IMR-90 (cell line): Measurements from ENCODE around the gene LIMCH1. TPM values are rescaled to one million over a fixed set of nuclear protein-coding genes. Genes with fewer than 3 reads are reported as not detected.

Experiments used
- ATAC-seq: fragments of 200-7000 bp; cut with Tn5 transposase; 2 replicates; pipeline ENCODE4 v1.9.1; 2020; ENCODE audit warnings: low read depth, mild to moderate bottlenecking, moderate library complexity
- BruUV-seq: library from RNA; stranded (reverse); fragments of 400-500 nt; replicated peaks from 2 replicates; lab custom pipeline; 2021; lab: Mats Ljungman, UMichigan
- CTCF ChIA-PET: fragments of 300-600 bp; formaldehyde crosslinking; extraction: SDS; loops from one replicate; lab custom pipeline; 2021; ENCODE audit warnings: antibody characterized with exemption; lab: Yijun Ruan, JAX
- POLR2A ChIA-PET: fragments of 300-600 bp; sonication (Branson Sonifier 250); formaldehyde crosslinking; loops from one replicate; lab custom pipeline; 2022; ENCODE audit warnings: antibody characterized with exemption; ENCODE audit not compliant: unreplicated experiment; lab: Charles Lee
- DNase-seq: peaks from one replicate; pipeline ENCODE4 v3.0.0; 2013
- H2AFZ ChIP-seq: replicated peaks from 2 replicates; pipeline ENCODE3; 2013; ENCODE audit warnings: low read length, mild to moderate bottlenecking; ENCODE audit not compliant: poor library complexity
- H2AK5ac ChIP-seq: 2 replicates; pipeline ENCODE4 v1.6.1; 2013; ENCODE audit warnings: low read depth, low read length, inconsistent platforms
- H2AK9ac ChIP-seq: replicated peaks from 2 replicates; pipeline ENCODE3; 2013; ENCODE audit warnings: mild to moderate bottlenecking, low read depth, low read length, moderate library complexity; ENCODE audit not compliant: poor library complexity
- H2BK120ac ChIP-seq: 2 replicates; pipeline ENCODE4 v1.6.1; 2013; ENCODE audit warnings: low read depth, low read length, inconsistent platforms
- H2BK15ac ChIP-seq: 3 replicates; pipeline ENCODE4 v1.6.1; 2013; ENCODE audit warnings: low read depth, low read length, inconsistent platforms
- H2BK20ac ChIP-seq: 2 replicates; pipeline ENCODE4 v1.6.1; 2013; ENCODE audit warnings: low read depth, mild to moderate bottlenecking, inconsistent platforms, low read length, moderate library complexity
- H2BK5ac ChIP-seq: 2 replicates; pipeline ENCODE4 v1.6.1; 2013; ENCODE audit warnings: mild to moderate bottlenecking, low read depth, low read length, inconsistent platforms; ENCODE audit not compliant: poor library complexity, severe bottlenecking
- H3K14ac ChIP-seq: replicated peaks from 2 replicates; pipeline ENCODE4 v1.6.1; 2013; ENCODE audit warnings: low read depth, low read length, inconsistent platforms
- H3K18ac ChIP-seq: 2 replicates; pipeline ENCODE4 v1.6.1; 2013; ENCODE audit warnings: low read depth, low read length, control low read depth
- H3K23ac ChIP-seq: 2 replicates; pipeline ENCODE4 v1.6.1; 2013; ENCODE audit warnings: low read depth, low read length, inconsistent platforms
- H3K27ac ChIP-seq: 2 replicates; pipeline ENCODE4 v1.5.1; 2013; ENCODE audit warnings: mild to moderate bottlenecking, control low read depth, low read length; ENCODE audit not compliant: insufficient read depth
- H3K27me3 ChIP-seq: 2 replicates; pipeline ENCODE4 v1.6.1; 2013; ENCODE audit warnings: low read length; ENCODE audit not compliant: control insufficient read depth, insufficient read depth
- H3K36me3 ChIP-seq: 2 replicates; pipeline ENCODE4 v1.6.1; 2013; ENCODE audit warnings: low read length, mixed read lengths; ENCODE audit not compliant: control insufficient read depth, insufficient read depth
- H3K4ac ChIP-seq: 2 replicates; pipeline ENCODE4 v1.6.1; 2013; ENCODE audit warnings: low read depth, low read length, inconsistent platforms
- H3K4me1 ChIP-seq: 2 replicates; pipeline ENCODE4 v1.6.1; 2013; ENCODE audit warnings: low read length, mixed read lengths; ENCODE audit not compliant: control insufficient read depth, insufficient read depth
- H3K4me2 ChIP-seq: 2 replicates; pipeline ENCODE4 v1.6.1; 2013; ENCODE audit warnings: low read depth, mild to moderate bottlenecking, control low read depth, low read length, moderate library complexity
- H3K4me3 ChIP-seq: 2 replicates; pipeline ENCODE4 v1.5.1; 2013; ENCODE audit warnings: low read depth, mild to moderate bottlenecking, control low read depth, low read length, moderate library complexity; ENCODE audit not compliant: insufficient read depth
- H3K56ac ChIP-seq: 2 replicates; pipeline ENCODE4 v1.6.1; 2013; ENCODE audit warnings: low read length, inconsistent platforms; ENCODE audit not compliant: insufficient read depth; ENCODE audit errors: extremely low read depth
- H3K79me1 ChIP-seq, 2 experiments: 2 replicates each; pipeline ENCODE4 v1.6.1; 2013; ENCODE audit warnings: low read length in 2 of 2, inconsistent platforms in 1 of 2, low read depth in 1 of 2
- H3K9ac ChIP-seq: 2 replicates; pipeline ENCODE4 v1.6.1; 2013; ENCODE audit warnings: low read depth, low read length, control low read depth
- H3K9me1 ChIP-seq: 2 replicates; pipeline ENCODE4 v1.6.1; 2013; ENCODE audit warnings: low read length, inconsistent platforms; ENCODE audit not compliant: insufficient read depth
- H3K9me3 ChIP-seq: 2 replicates; pipeline ENCODE4 v1.6.1; 2013; ENCODE audit warnings: low read length; ENCODE audit not compliant: control insufficient read depth, insufficient read depth
- H4K20me1 ChIP-seq: 2 replicates; pipeline ENCODE4 v1.6.1; 2013; ENCODE audit warnings: low read length, inconsistent platforms; ENCODE audit not compliant: insufficient read depth
- H4K5ac ChIP-seq: 2 replicates; pipeline ENCODE4 v1.6.1; 2013; ENCODE audit warnings: mild to moderate bottlenecking, low read depth, low read length, control low read depth
- H4K8ac ChIP-seq, 2 experiments: 2 replicates each; pipeline ENCODE4 v1.6.1; 2013; ENCODE audit warnings: low read depth in 2 of 2, low read length in 2 of 2, control low read depth in 1 of 2, inconsistent platforms in 1 of 2
- H4K91ac ChIP-seq: 2 replicates; pipeline ENCODE4 v1.6.1; 2013; ENCODE audit warnings: low read depth, low read length, inconsistent platforms; ENCODE audit not compliant: insufficient read depth
- BHLHE40 ChIP-seq: fragments of 150-350 bp; IDR thresholded peaks from 2 replicates; pipeline ENCODE4 v1.6.1; 2016; ENCODE audit warnings: mild to moderate bottlenecking, low read depth, low read length
- CEBPB ChIP-seq: IDR thresholded peaks from 2 replicates; pipeline ENCODE4 v1.6.1; 2012; ENCODE audit warnings: low read depth, low read length, improper control_type of control experiment
- CHD1 ChIP-seq: IDR thresholded peaks from 2 replicates; pipeline ENCODE4 v1.6.1; 2012; ENCODE audit warnings: low read depth, low read length, improper control_type of control experiment
- CTCF ChIP-seq: conservative IDR thresholded peaks from 2 replicates; pipeline ENCODE4 v1.5.1; 2012; ENCODE audit warnings: mild to moderate bottlenecking, low read depth, low read length, improper control_type of control experiment
- ELK1 ChIP-seq: fragments of 150-350 bp; IDR thresholded peaks from 2 replicates; pipeline ENCODE4 v1.6.1; 2016; ENCODE audit warnings: low read depth, mild to moderate bottlenecking, low read length, moderate library complexity, borderline replicate concordance
- FOS ChIP-seq: fragments of 150-350 bp; IDR thresholded peaks from 2 replicates; pipeline ENCODE4 v1.6.1; 2016; ENCODE audit warnings: low read depth, low read length
- MAFK ChIP-seq: IDR thresholded peaks from 2 replicates; pipeline ENCODE4 v1.6.1; 2012; ENCODE audit warnings: low read depth, low read length, improper control_type of control experiment
- MAZ ChIP-seq: IDR thresholded peaks from 2 replicates; pipeline ENCODE4 v1.6.1; 2012; ENCODE audit warnings: low read depth, mild to moderate bottlenecking, low read length, improper control_type of control experiment, moderate library complexity, borderline replicate concordance
- MXI1 ChIP-seq: IDR thresholded peaks from 2 replicates; pipeline ENCODE4 v1.6.1; 2012; ENCODE audit warnings: low read depth, mild to moderate bottlenecking, low read length, moderate library complexity, borderline replicate concordance
- NFE2L2 ChIP-seq: fragments of 150-350 bp; IDR thresholded peaks from 2 replicates; pipeline ENCODE4 v1.6.1; 2016; ENCODE audit warnings: low read depth, mild to moderate bottlenecking, low read length
- POLR2A ChIP-seq: IDR thresholded peaks from 2 replicates; pipeline ENCODE4 v1.6.1; 2012; ENCODE audit warnings: mild to moderate bottlenecking, low read depth, low read length
- RAD21 ChIP-seq: IDR thresholded peaks from 2 replicates; pipeline ENCODE4 v1.6.1; 2012; ENCODE audit warnings: low read length, improper control_type of control experiment
- RCOR1 ChIP-seq: IDR thresholded peaks from 2 replicates; pipeline ENCODE4 v1.6.1; 2012; ENCODE audit warnings: mild to moderate bottlenecking, low read length, improper control_type of control experiment; ENCODE audit not compliant: insufficient replicate concordance
- RFX5 ChIP-seq: IDR thresholded peaks from 2 replicates; pipeline ENCODE4 v1.8.0; 2012; ENCODE audit warnings: low read depth, mild to moderate bottlenecking, low read length, moderate library complexity
- SMC3 ChIP-seq: fragments of 150-350 bp; IDR thresholded peaks from 2 replicates; pipeline ENCODE4 v1.6.1; 2016; ENCODE audit warnings: low read depth, mild to moderate bottlenecking, antibody characterized with exemption, low read length, moderate library complexity
- USF2 ChIP-seq: fragments of 150-350 bp; IDR thresholded peaks from 2 replicates; pipeline ENCODE4 v1.6.1; 2017; ENCODE audit warnings: mild to moderate bottlenecking, antibody characterized with exemption, low read length, low read depth
- WGBS, 2 experiments: methylation state at CpG; one replicate each; pipeline versions ENCODE4 v1.1.5 to v1.1.7; 2013; ENCODE audit warnings: missing lambda C conversion rate in 2 of 2; ENCODE audit not compliant: insufficient read length in 1 of 2; ENCODE audit errors: extremely low coverage in 2 of 2; 5-methylcytosine and 5-hydroxymethylcytosine counted together
- dilution Hi-C: fragments of 300-500 bp; cut with HindIII; formaldehyde crosslinking; loops from one replicate; pipeline ENCODE4 v1.14.3; 2018; ENCODE audit warnings: low sequenced_read_pairs; ENCODE audit not compliant: unreplicated experiment
- in situ Hi-C: fragments of 300-500 bp; cut with MboI; formaldehyde crosslinking; loops from 3 replicates; pipeline ENCODE4 v1.14.3; 2019; ENCODE audit warnings: low sequenced_read_pairs, inconsistent platforms, mixed read lengths
- intact Hi-C: fragments of 100-400 bp; cut with micrococcal nuclease; formaldehyde crosslinking; loops from 2 replicates; pipeline ENCODE4 v1.10.0; 2022
- polyA plus RNA-seq, 3 experiments: library from polyadenylated mRNA; depleted of rRNA; stranded (reverse); fragments of >200 nt; gene quantifications; 2 replicates each; pipeline ENCODE4 v1.2.3, GENCODE V29; 2012; ENCODE audit warnings: low replicate concordance in 1 of 3
- total RNA-seq: library from RNA; depleted of rRNA; stranded (reverse); fragments of >200 nt; gene quantifications from 2 replicates; pipeline ENCODE4 v1.2.3, GENCODE V29; 2012

LIMCH1 gene
- total and polyA plus RNA-seq, 2 of the 4 experiments (the other 2 are of a cell fraction), result 0.89 to 2.9 TPM

- TF ChIP-seq CHD1 (no peak), POLR2A (no peak), RCOR1 (no peak), SMC3 (no peak), RFX5 (no peak), FOS (no peak), CEBPB (no peak), MXI1 (no peak), MAZ (no peak), BHLHE40 (no peak), ELK1 (no peak), USF2 (no peak), CTCF (no peak), MAFK (no peak), NFE2L2 (no peak), RAD21 (no peak)
- no peaks in the 10 kb centered on the region for H3K27me3 ChIP-seq
- H3K23ac ChIP-seq, result no peak overlapping the region
- no peaks in the 10 kb centered on the region for H3K9me1 ChIP-seq
- H3K56ac ChIP-seq, result no peak overlapping the region
- H3K79me1 ChIP-seq, result no peaks in the 10 kb centered on the region
- POLR2A ChIA-PET, result no interaction called here
- H3K18ac ChIP-seq, result no peak overlapping the region
- H4K8ac ChIP-seq, result no peak overlapping the region
- H2BK5ac ChIP-seq, result no peak overlapping the region
- H4K91ac ChIP-seq, result no peak overlapping the region; the same call in 1 of the 2 replicates
- intact Hi-C loops (no loop called here), dilution Hi-C loops (no loop called here), in situ Hi-C loops (no loop called here)
- CTCF ChIA-PET, result no interaction called here
- H2AK9ac ChIP-seq, result no peak overlapping the region
- peaks cover 2% of the 10 kb centered on the region; the same call in 1 of the 2 replicates for H3K4me1 ChIP-seq
- no CpG with 5 or more reads among the region's 2 CpGs for WGBS, 2 experiments
- H3K27ac ChIP-seq, result no peak overlapping the region
- H4K5ac ChIP-seq, result no peak overlapping the region
- H3K4me3 ChIP-seq, result no peak overlapping the region
- H2AK5ac ChIP-seq, result no peak overlapping the region
- ATAC-seq, result no peak
- no peak overlapping the region for H3K9ac ChIP-seq
- H3K14ac ChIP-seq, result no peak overlapping the region
- no TSS peak for BruUV-seq
- no peak overlapping the region for H2AFZ ChIP-seq
- no peak overlapping the region for H3K4ac ChIP-seq
- no peaks in the 10 kb centered on the region for H4K20me1 ChIP-seq
- no peak overlapping the region for H2BK120ac ChIP-seq
- no peaks in the 10 kb centered on the region for H3K36me3 ChIP-seq
- no peak overlapping the region for H2BK15ac ChIP-seq
- H2BK20ac ChIP-seq, result no peak overlapping the region
- DNase-seq, result no peak
- H3K9me3 ChIP-seq, result no peaks in the 10 kb centered on the region
- no peak overlapping the region for H3K4me2 ChIP-seq
Measured at GRCh38 chr4:41505161-41505661, 32.7 kb upstream of the LIMCH1 start.
